Neuronal stem cell (in vitro differentiated cells): ENCODE results near the gene TAC3.

Source experiments
- DNase-seq: peaks from one replicate; pipeline ENCODE4 v3.0.0-alpha.2; 2013; ENCODE audit warnings: low spot score
- H2AFZ ChIP-seq: one replicate; pipeline ENCODE4 v1.6.1; 2013; ENCODE audit warnings: mild to moderate bottlenecking, low read length, inconsistent platforms
- H2AK5ac ChIP-seq: 2 replicates; pipeline ENCODE4 v1.6.1; 2013; ENCODE audit warnings: low read depth, mild to moderate bottlenecking, inconsistent platforms, low read length, moderate library complexity, mixed read lengths
- H2BK120ac ChIP-seq: 2 replicates; pipeline ENCODE4 v1.6.1; 2013; ENCODE audit warnings: low read depth, mild to moderate bottlenecking, inconsistent platforms, low read length, moderate library complexity, mixed read lengths
- H2BK12ac ChIP-seq: one replicate; pipeline ENCODE4 v1.6.1; 2013; ENCODE audit warnings: low read length, inconsistent platforms
- H2BK15ac ChIP-seq: 2 replicates; pipeline ENCODE4 v1.6.1; 2013; ENCODE audit warnings: mild to moderate bottlenecking, low read length, inconsistent platforms, mixed read lengths
- H2BK5ac ChIP-seq: one replicate; pipeline ENCODE4 v1.6.1; 2013; ENCODE audit warnings: inconsistent platforms, mild to moderate bottlenecking, low read length, moderate library complexity
- H3K14ac ChIP-seq: one replicate; pipeline ENCODE4 v1.6.1; 2013; ENCODE audit warnings: low read length, inconsistent platforms
- H3K18ac ChIP-seq: 2 replicates; pipeline ENCODE4 v1.6.1; 2013; ENCODE audit warnings: low read length, inconsistent platforms
- H3K23ac ChIP-seq: 2 replicates; pipeline ENCODE4 v1.6.1; 2013; ENCODE audit warnings: low read depth, mild to moderate bottlenecking, mixed read lengths, low read length, inconsistent platforms; ENCODE audit not compliant: poor library complexity
- H3K27ac ChIP-seq: replicated peaks from 3 replicates; pipeline ENCODE4 v1.5.1; 2013; ENCODE audit warnings: low read length, inconsistent platforms
- H3K27me3 ChIP-seq, 3 experiments: 2 replicates each; pipeline ENCODE4 v1.6.1; 2013; ENCODE audit warnings: low read length in 3 of 3, mild to moderate bottlenecking in 2 of 3, inconsistent platforms in 1 of 3, low read depth in 1 of 3, mixed read lengths in 1 of 3, moderate library complexity in 1 of 3; ENCODE audit not compliant: control insufficient read depth in 3 of 3, insufficient read depth in 3 of 3
- H3K36me3 ChIP-seq, 2 donors: replicated peaks in 1 of 2; 2 replicates each; pipeline ENCODE4 v1.6.1; 2013; ENCODE audit warnings: low read length in 2 of 2; ENCODE audit not compliant: control insufficient read depth in 2 of 2, insufficient read depth in 2 of 2
- H3K4ac ChIP-seq: 2 replicates; pipeline ENCODE4 v1.6.1; 2013; ENCODE audit warnings: inconsistent platforms, mild to moderate bottlenecking, low read length, moderate library complexity
- H3K4me1 ChIP-seq, 2 donors: 1 replicate in 1 of 2; 2 replicates in 1 of 2; pipeline ENCODE4 v1.6.1; 2013; ENCODE audit warnings: low read length in 2 of 2, low read depth in 1 of 2; ENCODE audit not compliant: control insufficient read depth in 2 of 2, insufficient read depth in 1 of 2
- H3K4me2 ChIP-seq: one replicate; pipeline ENCODE4 v1.6.1; 2013; ENCODE audit warnings: mild to moderate bottlenecking, low read length, inconsistent platforms; ENCODE audit not compliant: insufficient read depth, poor library complexity, severe bottlenecking
- H3K4me3 ChIP-seq, 2 donors: 2 replicates each; pipeline ENCODE4 v1.5.1; 2013; ENCODE audit warnings: low read length in 2 of 2, mild to moderate bottlenecking in 2 of 2, inconsistent platforms in 1 of 2, moderate library complexity in 1 of 2
- H3K79me1 ChIP-seq: one replicate; pipeline ENCODE4 v1.6.1; 2013; ENCODE audit warnings: low read depth, mild to moderate bottlenecking, inconsistent platforms, low read length, moderate library complexity
- H3K9ac ChIP-seq: one replicate; pipeline ENCODE4 v1.6.1; 2013; ENCODE audit warnings: mild to moderate bottlenecking, low read depth, low read length, inconsistent platforms; ENCODE audit not compliant: poor library complexity
- H3K9me3 ChIP-seq, 2 donors: replicated peaks in 1 of 2; 2 replicates each; pipeline versions ENCODE3 to v1.6.1; 2013; ENCODE audit warnings: low read length in 2 of 2, mild to moderate bottlenecking in 2 of 2, inconsistent platforms in 1 of 2, low read depth in 1 of 2, mixed read lengths in 1 of 2, moderate library complexity in 1 of 2; ENCODE audit not compliant: control insufficient read depth in 2 of 2, insufficient read depth in 1 of 2
- H4K8ac ChIP-seq: one replicate; pipeline ENCODE4 v1.6.1; 2013; ENCODE audit warnings: low read depth, mild to moderate bottlenecking, inconsistent platforms, low read length, moderate library complexity
- H4K91ac ChIP-seq: one replicate; pipeline ENCODE4 v1.6.1; 2013; ENCODE audit warnings: low read length, low read depth, mild to moderate bottlenecking, inconsistent platforms; ENCODE audit not compliant: poor library complexity
- WGBS, 2 donors: extraction: QIAGEN DNeasy Blood & Tissue Kit; methylation state at CpG; one replicate each; pipeline ENCODE4 v1.1.7; 2013; ENCODE audit warnings: missing lambda C conversion rate in 2 of 2, mixed read lengths in 1 of 2; ENCODE audit not compliant: insufficient read length in 2 of 2, insufficient replicate concordance in 1 of 2; ENCODE audit errors: extremely low coverage in 2 of 2; 5-methylcytosine and 5-hydroxymethylcytosine counted together

Gene TAC3

DNA sequence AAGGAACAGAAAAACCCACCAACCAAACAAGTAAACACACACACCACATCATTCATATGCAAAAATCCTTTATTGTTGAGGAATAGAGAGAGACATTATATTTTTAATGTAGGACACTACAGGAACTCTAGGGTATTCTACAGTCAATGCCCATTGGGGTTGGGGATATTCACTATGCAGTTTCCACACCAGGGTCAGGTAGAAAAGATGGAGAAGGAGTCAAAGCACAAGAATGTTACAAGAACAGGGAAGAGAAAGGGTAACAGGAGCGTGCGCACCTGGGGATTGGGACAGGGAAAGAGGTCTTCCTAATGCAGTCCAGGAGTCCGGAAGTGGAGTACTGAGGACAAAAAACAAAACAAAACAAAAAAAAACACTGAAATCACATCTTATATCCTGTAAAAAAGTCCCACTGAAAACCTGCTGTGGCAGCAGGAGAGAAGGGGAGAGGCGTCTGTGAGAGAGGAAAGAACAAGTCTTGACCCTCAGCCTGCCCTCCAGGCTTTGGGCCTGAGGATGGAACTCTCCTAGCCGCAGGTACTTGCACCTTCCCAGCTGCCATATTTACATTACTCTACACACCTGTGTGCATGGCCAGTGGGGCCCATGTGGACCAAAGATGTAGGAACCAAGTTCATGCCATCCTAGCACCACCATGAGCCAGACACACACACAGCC lies 6.2 kb downstream of the TAC3 start:
- Histone ChIP-seq H3K4me1 (peaks cover 0 to 13% of the 10 kb centered on the region in 2 donors), H3K18ac (no peak overlapping the region), H3K79me1 (peaks cover 5% of the 10 kb centered on the region), H2BK120ac (no peak overlapping the region), H3K9me3 (no peaks in the 10 kb centered on the region), H2AFZ (no peak overlapping the region), H2BK15ac (no peak overlapping the region), H3K27me3 (peaks cover 0 to 40% (median 0%) of the 10 kb centered on the region in 3 experiments), H3K27ac (no peak overlapping the region), H2AK5ac (no peak overlapping the region), H3K4me3 (no peak overlapping the region), H3K36me3 (peaks cover 0 to 2% of the 10 kb centered on the region in 2 donors), H2BK12ac (no peak overlapping the region), H3K4ac (no peak overlapping the region), H3K9ac (no peak overlapping the region), H2BK5ac (no peak overlapping the region), H3K14ac (no peak overlapping the region), H3K23ac (no peak overlapping the region), H4K8ac (no peak overlapping the region), H4K91ac (no peak overlapping the region), H3K4me2 (no peak overlapping the region)
- no CpG with 5 or more reads among the region's 5 CpGs for WGBS, 2 donors
- no peak for DNase-seq

DNA sequence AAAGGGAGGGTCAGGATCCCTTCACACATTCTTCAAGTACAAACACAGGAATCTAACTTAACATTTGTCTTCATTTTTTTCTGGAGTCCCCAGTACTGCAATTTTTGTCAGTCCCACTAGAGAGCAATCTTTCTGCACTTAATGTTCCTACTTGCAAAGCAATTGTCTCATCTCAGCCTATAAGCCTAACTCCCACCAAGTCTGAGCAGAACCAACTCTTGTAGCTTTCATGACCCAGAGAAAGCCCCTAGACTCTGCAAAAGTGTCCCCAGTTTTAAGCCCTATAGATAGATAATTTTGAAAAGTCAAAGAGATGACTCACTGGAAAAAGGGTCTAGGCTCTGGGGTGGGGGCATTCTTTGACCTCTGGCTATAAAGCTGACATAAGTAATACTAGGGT lies 8.2 kb downstream of the TAC3 start:
- no peak overlapping the region for H3K18ac ChIP-seq
- H3K9ac ChIP-seq = no peak overlapping the region
- H2AFZ ChIP-seq = peak overlapping the region; percentile 62
- H3K79me1 ChIP-seq = peaks cover 13% of the 10 kb centered on the region
- H2BK120ac ChIP-seq = no peak overlapping the region
- H3K9me3 ChIP-seq = no peaks in the 10 kb centered on the region
- H3K36me3 ChIP-seq = peaks cover 13 to 21% of the 10 kb centered on the region in 2 donors
- no peak overlapping the region for H2AK5ac ChIP-seq
- H2BK12ac ChIP-seq = no peak overlapping the region
- H3K23ac ChIP-seq = no peak overlapping the region
- no peak overlapping the region for H2BK15ac ChIP-seq
- H3K27me3 ChIP-seq = peaks cover 0 to 23% (median 0%) of the 10 kb centered on the region in 3 experiments
- H3K14ac ChIP-seq = no peak overlapping the region
- H4K8ac ChIP-seq = no peak overlapping the region
- H3K4me1 ChIP-seq = peaks cover 0 to 13% of the 10 kb centered on the region in 2 donors
- H3K4ac ChIP-seq = no peak overlapping the region
- H3K27ac ChIP-seq = no peak overlapping the region
- no peak overlapping the region for H2BK5ac ChIP-seq
- no peak overlapping the region for H3K4me2 ChIP-seq
- DNase-seq = peak; percentile 23
- no peak overlapping the region for H4K91ac ChIP-seq
- no peak overlapping the region for H3K4me3 ChIP-seq

GRCh38 chr12:57006809-57007475 lies 9.4 kb downstream of the TAC3 start:
- Histone ChIP-seq H2BK15ac (no peak overlapping the region), H3K9me3 (no peaks in the 10 kb centered on the region), H3K18ac (no peak overlapping the region), H3K14ac (no peak overlapping the region), H4K8ac (no peak overlapping the region), H3K27me3 (peaks cover 0 to 13% (median 0%) of the 10 kb centered on the region in 3 experiments), H2BK5ac (no peak overlapping the region), H3K23ac (no peak overlapping the region), H3K79me1 (peaks cover 17% of the 10 kb centered on the region), H2AFZ (peak overlapping the region; percentile 60), H2BK12ac (no peak overlapping the region), H3K27ac (no peak overlapping the region), H2BK120ac (no peak overlapping the region), H3K4me3 (peak overlapping the region in 1 of 2 donors; percentile 40), H3K36me3 (peaks cover 25 to 33% of the 10 kb centered on the region in 2 donors), H3K4me1 (peaks cover 0 to 13% of the 10 kb centered on the region in 2 donors), H3K9ac (no peak overlapping the region), H2AK5ac (no peak overlapping the region), H3K4me2 (peak overlapping the region; percentile 28), H4K91ac (no peak overlapping the region), H3K4ac (no peak overlapping the region)
- no peak for DNase-seq
- WGBS, 2 donors = 100% methylated on average over 1 of the region's 10 CpGs; no CpG with 5 or more reads in 1 of the 2 donors

GRCh38 chr12:57005980-57006808 lies 10.1 kb downstream of the TAC3 start, which contains the start of gene ZBTB39:
Gene ZBTB39 (minus strand): TSS chr12:57006546. CDS start chr12:57004917, 1,629 bp downstream.
- Histone ChIP-seq H2BK120ac (no peak within 1 kb of the TSS), H3K18ac (peak within 1 kb of the TSS; percentile 95), H4K8ac (no peak within 1 kb of the TSS), H3K4me1 (peaks cover 0 to 13% of the 10 kb centered on the region in 2 donors), H4K91ac (no peak within 1 kb of the TSS), H3K4me3 (peak within 1 kb of the TSS; percentile 69 to 95), H3K4ac (peak within 1 kb of the TSS; percentile 46), H3K4me2 (peak within 1 kb of the TSS; percentile 63), H2AFZ (peak within 1 kb of the TSS; percentile 90), H3K9me3 (no peaks in the 10 kb centered on the region), H2BK15ac (no peak within 1 kb of the TSS), H3K36me3 (peaks cover 31 to 41% of the 10 kb centered on the region in 2 donors), H2BK5ac (peak within 1 kb of the TSS; percentile 49), H3K79me1 (peaks cover 20% of the 10 kb centered on the region), H3K14ac (no peak within 1 kb of the TSS), H3K23ac (peak within 1 kb of the TSS; percentile 12), H3K27me3 (peaks cover 0 to 7% (median 0%) of the 10 kb centered on the region in 3 experiments), H3K9ac (peak within 1 kb of the TSS; percentile 90), H3K27ac (no peak within 1 kb of the TSS), H2BK12ac (no peak within 1 kb of the TSS), H2AK5ac (peak within 1 kb of the TSS; percentile 39)
- DNase-seq = peak; percentile 63
- no CpG with 5 or more reads among the region's 94 CpGs for WGBS, 2 donors
